ENCODE data around the gene PCDH9.

Gene PCDH9

GRCh38 chr13:67231289-67232000 lies 1.3 kb upstream of the PCDH9 start:
- Histone ChIP-seq H3K79me2 (ENCODE audit: insufficient read depth, low read length) (peaks cover 6% of the 10 kb centered on the region; the same call in 1 of the 2 replicates), H3K4me2 (ENCODE audit: low read depth, low read length, poor library complexity, severe bottlenecking) (peak overlapping the region; percentile 90), H4K20me1 (ENCODE audit: insufficient read depth, low read length, poor library complexity, severe bottlenecking) (no peaks in the 10 kb centered on the region), H2AFZ (ENCODE audit: low read length) (peak overlapping the region; percentile 97), H3K4me3 (ENCODE audit: low read length, poor library complexity, severe bottlenecking) (peak overlapping the region; percentile 76), H3K9me2 (replicated peaks; ENCODE audit: low read depth, low read length) (no peaks in the 10 kb centered on the region), H3F3A (ENCODE audit: low read depth) (no peaks in the 10 kb centered on the region), H3K9ac (ENCODE audit: low read depth, low read length, poor library complexity, severe bottlenecking) (peak overlapping the region; percentile 77), H3K9me3 (ENCODE audit: insufficient read depth, low read depth, low read length) (no peaks in the 10 kb centered on the region), H3K27me3 (ENCODE audit: insufficient read depth, low read length, poor library complexity, severe bottlenecking) (no peaks in the 10 kb centered on the region), H3K36me3 (ENCODE audit: insufficient read depth, low read length) (no peaks in the 10 kb centered on the region), H3K4me1 (ENCODE audit: insufficient read depth, low read length, poor library complexity, severe bottlenecking) (peaks cover 14% of the 10 kb centered on the region)
- no peak for TF ChIP-seq EZH2phosphoT487 (IDR thresholded peaks at IDR 0.05; ENCODE audit: borderline replicate concordance)
- TF ChIP-seq CTCF (conservative IDR thresholded peaks at IDR 0.05; ENCODE audit: low read length) = no peak

DNA sequence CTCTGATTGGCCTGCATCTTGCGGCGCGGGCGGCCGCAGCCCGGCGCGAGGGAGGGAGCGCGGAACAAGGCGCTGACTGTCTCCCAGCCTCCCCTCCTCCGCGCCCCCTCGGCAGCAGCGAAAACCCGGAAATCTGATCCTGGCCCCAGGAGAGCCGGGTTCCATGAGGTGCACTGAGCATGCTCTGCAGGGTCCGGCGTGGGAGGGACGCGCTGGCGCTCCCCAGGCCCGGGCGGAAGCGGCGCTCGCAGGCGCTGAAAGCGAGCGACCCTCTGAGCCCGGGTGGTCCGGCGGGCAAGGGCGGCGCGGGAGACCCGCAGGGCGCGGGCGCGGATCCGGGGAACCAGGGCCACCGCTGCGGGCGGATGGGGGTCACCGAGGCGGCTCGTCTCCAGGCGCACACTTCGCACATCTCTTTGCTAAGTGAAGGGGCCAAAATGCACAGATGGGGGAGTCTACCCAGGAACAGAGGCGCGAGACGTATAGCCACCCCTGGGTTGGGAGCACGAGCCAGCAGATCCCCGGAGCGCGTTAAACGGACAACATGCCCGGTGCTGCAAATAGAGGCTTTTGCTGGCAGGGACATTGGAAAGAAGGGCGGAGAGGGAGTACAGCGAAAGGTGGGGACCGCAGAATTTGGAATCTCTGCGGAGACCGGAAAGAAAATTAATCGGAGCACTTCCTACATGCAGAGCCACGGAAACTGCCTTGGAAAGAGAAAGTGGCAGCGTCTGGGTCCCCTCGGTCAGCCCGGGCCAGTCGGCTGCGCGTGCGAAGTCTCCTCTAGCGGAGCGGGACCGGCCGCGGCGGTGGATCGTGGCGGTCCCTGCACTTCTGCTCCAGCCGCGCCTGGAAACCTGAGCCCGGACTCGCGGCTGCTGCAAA lies 510 bp upstream of the PCDH9 start:
- TF ChIP-seq EZH2phosphoT487 (IDR thresholded peaks at IDR 0.05; ENCODE audit: borderline replicate concordance) = no peak
- TF ChIP-seq CTCF (conservative IDR thresholded peaks at IDR 0.05; ENCODE audit: low read length) = no peak
- no peaks in the 10 kb centered on the region for H3F3A ChIP-seq (ENCODE audit: low read depth)
- peak overlapping the region; percentile 77 for H3K9ac ChIP-seq (ENCODE audit: low read depth, low read length, poor library complexity, severe bottlenecking)

GRCh38 chr13:67228916-67229315 lies 1.2 kb downstream of the PCDH9 start:
- Histone ChIP-seq H3K79me2 (ENCODE audit: insufficient read depth, low read length) (peaks cover 6% of the 10 kb centered on the region; the same call in 1 of the 2 replicates), H3K36me3 (ENCODE audit: insufficient read depth, low read length) (no peaks in the 10 kb centered on the region), H3K9me3 (ENCODE audit: insufficient read depth, low read depth, low read length) (no peaks in the 10 kb centered on the region), H3K4me1 (ENCODE audit: insufficient read depth, low read length, poor library complexity, severe bottlenecking) (peaks cover 16% of the 10 kb centered on the region), H3K9me2 (replicated peaks; ENCODE audit: low read depth, low read length) (no peaks in the 10 kb centered on the region), H2AFZ (ENCODE audit: low read length) (0 out of 2 replicates have a peak overlapping the region, but pooled peaks have one; percentile 42), H3F3A (ENCODE audit: low read depth) (no peaks in the 10 kb centered on the region), H3K4me3 (ENCODE audit: low read length, poor library complexity, severe bottlenecking) (peak overlapping the region; percentile 76), H3K4me2 (ENCODE audit: low read depth, low read length, poor library complexity, severe bottlenecking) (peak overlapping the region; percentile 90), H4K20me1 (ENCODE audit: insufficient read depth, low read length, poor library complexity, severe bottlenecking) (no peaks in the 10 kb centered on the region), H3K9ac (ENCODE audit: low read depth, low read length, poor library complexity, severe bottlenecking) (peak overlapping the region; percentile 59), H3K27me3 (ENCODE audit: insufficient read depth, low read length, poor library complexity, severe bottlenecking) (no peaks in the 10 kb centered on the region)
- TF ChIP-seq EZH2phosphoT487 (IDR thresholded peaks at IDR 0.05; ENCODE audit: borderline replicate concordance) (no peak), CTCF (conservative IDR thresholded peaks at IDR 0.05; ENCODE audit: low read length) (no peak)

More for the DNA sequence above, 510 bp upstream of the PCDH9 start:
- peaks cover 6% of the 10 kb centered on the region; the same call in 1 of the 2 replicates for H3K79me2 ChIP-seq (ENCODE audit: insufficient read depth, low read length)
- peaks cover 14% of the 10 kb centered on the region for H3K4me1 ChIP-seq (ENCODE audit: insufficient read depth, low read length, poor library complexity, severe bottlenecking)
- peak overlapping the region; percentile 76 for H3K4me3 ChIP-seq (ENCODE audit: low read length, poor library complexity, severe bottlenecking)
- no peaks in the 10 kb centered on the region for H3K9me2 ChIP-seq (replicated peaks; ENCODE audit: low read depth, low read length)
- H3K4me2 ChIP-seq (ENCODE audit: low read depth, low read length, poor library complexity, severe bottlenecking) = peak overlapping the region; percentile 90
- H2AFZ ChIP-seq (ENCODE audit: low read length) = peak overlapping the region; percentile 97
- no peaks in the 10 kb centered on the region for H3K9me3 ChIP-seq (ENCODE audit: insufficient read depth, low read depth, low read length)
- no peaks in the 10 kb centered on the region for H3K27me3 ChIP-seq (ENCODE audit: insufficient read depth, low read length, poor library complexity, severe bottlenecking)
- no peaks in the 10 kb centered on the region for H4K20me1 ChIP-seq (ENCODE audit: insufficient read depth, low read length, poor library complexity, severe bottlenecking)
- no peaks in the 10 kb centered on the region for H3K36me3 ChIP-seq (ENCODE audit: insufficient read depth, low read length)

Data from Loucy (cell line).